Activated CD4-positive, alpha-beta T cell treated with anti-CD3 and anti-CD28 coated beads, Interleukin-2, amount 50 U/mL, for 4 hours (primary cell): ENCODE measurements around the gene NLK.
A peak's percentile ranks its signal among the peaks of the same experiment; 100 is the strongest.

ENCODE experiments used
- DNase-seq, 2 experiments: peaks; one replicate each; pipeline ENCODE4 v3.0.0-alpha.2; 2020

The NLK gene

GRCh38 chr17:28041068-28041843 lies 1.2 kb upstream of the NLK start:
- DNase-seq, result peak; percentile 98 to 99

GRCh38 chr17:28041844-28042656 lies 427 bp upstream of the NLK start:
- DNase-seq, result no peak

DNA sequence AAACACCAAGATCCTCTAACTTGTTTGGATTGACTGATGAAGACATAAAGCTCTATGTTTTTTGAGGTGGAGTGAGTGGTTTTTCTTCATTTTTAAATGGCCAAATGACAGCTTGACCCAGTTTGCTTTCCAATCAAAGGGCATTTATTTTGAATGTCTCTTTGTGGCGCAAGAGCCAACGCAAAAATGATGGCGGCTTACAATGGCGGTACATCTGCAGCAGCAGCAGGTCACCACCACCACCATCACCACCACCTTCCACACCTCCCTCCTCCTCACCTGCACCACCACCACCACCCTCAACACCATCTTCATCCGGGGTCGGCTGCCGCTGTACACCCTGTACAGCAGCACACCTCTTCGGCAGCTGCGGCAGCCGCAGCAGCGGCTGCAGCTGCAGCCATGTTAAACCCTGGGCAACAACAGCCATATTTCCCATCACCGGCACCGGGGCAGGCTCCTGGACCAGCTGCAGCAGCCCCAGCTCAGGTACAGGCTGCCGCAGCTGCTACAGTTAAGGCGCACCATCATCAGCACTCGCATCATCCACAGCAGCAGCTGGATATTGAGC lies 329 bp downstream of the NLK start:
- DNase-seq, result no peak

DNA sequence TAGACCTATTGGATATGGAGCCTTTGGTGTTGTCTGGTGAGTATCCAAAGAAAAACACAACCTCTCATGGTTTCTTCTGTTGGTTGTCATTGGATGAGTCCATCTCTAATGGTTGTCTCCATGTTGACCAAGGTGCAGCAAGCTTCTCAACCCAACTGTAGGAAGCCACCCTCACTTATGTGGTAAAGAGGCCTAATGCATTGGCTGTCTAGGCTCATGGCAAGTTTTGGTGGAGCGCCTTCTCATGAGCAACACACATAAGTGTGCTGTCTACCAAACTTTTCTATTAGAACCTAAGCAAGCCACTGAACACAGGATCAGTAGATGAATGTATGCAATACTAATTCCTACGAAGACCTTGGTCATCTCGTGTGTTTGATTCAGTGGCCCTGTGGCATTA lies 819 bp downstream of the NLK start:
- no peak for DNase-seq

DNA sequence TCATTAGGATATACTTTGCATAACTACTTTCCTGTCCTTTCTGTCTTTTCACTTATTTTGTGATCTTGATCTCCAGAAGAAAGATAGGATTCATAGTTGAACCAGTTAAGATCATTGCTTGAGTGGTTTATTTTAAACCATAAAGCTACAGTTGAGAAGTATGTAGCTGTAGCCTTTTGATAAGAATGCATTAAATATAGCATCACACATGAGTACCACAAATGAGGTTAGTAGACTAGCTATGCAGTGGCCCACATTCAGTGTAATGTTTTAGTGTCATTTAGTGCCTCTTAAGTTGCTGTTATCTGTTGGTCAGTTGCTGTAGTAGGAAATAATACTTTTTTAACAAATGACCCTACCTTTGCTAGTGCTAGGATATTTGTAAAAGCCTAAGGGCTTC lies 1.3 kb downstream of the NLK start:
- no peak for DNase-seq

DNA sequence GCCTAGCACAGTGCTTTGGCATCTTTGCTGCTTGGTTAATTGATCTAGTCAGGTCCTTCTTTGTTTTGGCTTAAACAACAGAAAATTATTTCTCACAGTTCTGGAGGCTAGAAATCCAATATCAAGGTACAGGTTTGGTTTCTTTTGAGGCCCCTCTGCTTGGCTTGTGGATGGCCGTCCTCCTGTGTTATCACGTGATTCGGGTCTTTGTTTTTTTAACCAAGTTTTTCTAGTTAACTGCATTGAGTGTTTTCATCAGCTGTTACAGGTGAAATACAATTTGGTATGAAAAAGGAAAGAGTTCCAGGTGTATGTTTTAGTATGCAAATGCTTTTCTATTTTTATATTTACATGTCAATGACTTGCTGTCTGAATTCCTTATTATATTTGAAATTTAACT lies 2.8 kb downstream of the NLK start:
- DNase-seq, result no peak

- DNase-seq, result no peak
These were observed 3.8 kb downstream of the NLK start for GRCh38 chr17:28046034-28046825.

DNA sequence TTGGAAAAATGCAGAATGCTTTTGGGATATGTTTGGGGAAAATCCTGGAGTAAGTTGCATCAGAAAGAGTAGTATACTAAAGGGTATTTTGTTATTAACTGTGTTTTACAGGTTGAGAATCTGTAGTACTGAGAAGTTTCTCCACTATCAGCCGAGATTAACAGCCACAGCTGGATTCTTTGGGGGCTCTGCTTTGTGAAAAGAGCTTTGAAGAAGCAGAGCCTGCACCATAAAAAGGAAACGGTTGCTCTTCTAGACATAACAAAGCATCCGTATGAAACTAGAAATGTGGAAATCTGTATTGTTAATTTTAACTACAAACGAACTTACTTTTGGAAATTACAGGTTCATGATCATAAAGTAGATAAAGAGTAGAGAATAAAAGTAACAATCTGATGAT lies 5.3 kb downstream of the NLK start:
- no peak for DNase-seq

- no peak for DNase-seq
These were observed 6.6 kb downstream of the NLK start for GRCh38 chr17:28049071-28049470.

- DNase-seq, result no peak
These were observed 10.7 kb downstream of the NLK start for GRCh38 chr17:28053044-28053670.

DNA sequence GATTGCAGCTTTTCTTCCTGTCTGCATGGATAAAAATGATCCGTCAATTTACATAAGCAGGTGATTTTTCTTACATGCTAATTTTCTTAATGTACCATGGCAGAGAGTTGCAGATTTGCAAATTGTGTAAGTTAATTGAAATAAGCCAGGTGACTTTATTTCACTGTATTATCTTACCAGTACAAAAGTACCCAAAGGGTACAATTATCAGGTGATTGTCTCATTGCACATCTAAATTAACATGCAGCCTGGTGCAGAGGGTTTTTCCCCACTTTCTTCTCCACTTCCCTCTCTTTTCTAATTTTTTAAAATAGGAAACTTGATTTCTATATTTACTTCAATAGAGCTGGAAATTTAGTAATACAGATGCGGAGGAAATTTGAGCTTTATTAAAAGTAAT lies 11.2 kb downstream of the NLK start:
- no peak for DNase-seq

GRCh38 chr17:28055546-28056275 lies 13.2 kb downstream of the NLK start:
- no peak for DNase-seq

DNA sequence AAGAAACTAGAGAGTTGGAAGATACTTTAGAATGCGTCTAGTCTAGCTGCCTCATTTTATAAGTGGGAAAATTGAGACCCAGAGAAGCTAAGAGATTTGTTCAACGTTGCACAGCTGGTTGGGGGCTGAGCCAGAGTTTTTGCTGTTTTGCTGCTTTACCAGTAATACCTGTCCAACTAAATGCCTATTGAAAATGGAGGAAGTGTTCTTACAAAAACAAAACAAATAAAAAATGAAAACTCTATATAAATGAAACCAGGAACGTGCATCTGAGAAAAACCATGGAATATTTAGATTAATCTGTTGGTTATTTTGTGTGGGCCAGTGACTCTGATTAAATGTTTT lies 13.8 kb downstream of the NLK start:
- no peak for DNase-seq

GRCh38 chr17:28057731-28058246 lies 15.3 kb downstream of the NLK start:
- DNase-seq, result no peak

GRCh38 chr17:28059675-28060074 lies 17.2 kb downstream of the NLK start:
- no peak for DNase-seq

DNA sequence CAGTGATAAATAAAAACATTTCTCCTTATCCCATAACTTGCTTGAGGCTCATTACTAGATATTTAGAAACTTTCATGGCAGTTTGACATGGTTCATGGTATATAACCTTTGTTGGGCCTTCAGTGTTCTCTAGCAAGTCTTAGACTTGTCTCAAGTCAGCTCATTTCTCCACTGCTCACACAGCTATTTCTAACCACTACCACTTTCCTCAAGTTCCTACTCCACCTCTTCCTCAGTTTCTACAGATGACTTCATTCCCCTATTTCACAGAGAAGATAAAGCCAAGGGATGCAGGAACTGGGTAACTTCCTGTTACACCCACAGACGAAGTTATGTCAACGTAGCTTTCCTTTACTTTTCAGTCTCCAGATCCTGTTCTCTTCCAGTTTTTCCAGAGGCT lies 23.2 kb downstream of the NLK start:
- no peak for DNase-seq

DNA sequence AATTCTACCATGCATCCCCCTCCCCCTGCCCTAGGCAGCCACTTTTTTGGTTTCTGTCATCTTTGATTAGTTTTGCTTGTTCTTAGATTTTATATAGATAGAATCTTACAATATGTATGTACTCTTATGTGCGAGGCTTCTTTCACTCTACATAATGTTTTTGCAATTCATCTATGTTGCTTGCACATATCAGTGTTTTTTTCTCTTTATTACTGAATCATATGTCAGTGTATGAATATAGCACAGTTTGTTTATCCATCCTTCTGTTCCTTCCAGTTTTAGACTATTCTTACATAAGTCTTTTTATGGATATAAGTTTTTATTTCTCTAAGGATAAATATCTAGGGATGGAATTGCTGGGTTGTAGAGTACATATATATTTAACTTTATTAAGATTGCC lies 26.6 kb downstream of the NLK start:
- DNase-seq, result no peak

DNA sequence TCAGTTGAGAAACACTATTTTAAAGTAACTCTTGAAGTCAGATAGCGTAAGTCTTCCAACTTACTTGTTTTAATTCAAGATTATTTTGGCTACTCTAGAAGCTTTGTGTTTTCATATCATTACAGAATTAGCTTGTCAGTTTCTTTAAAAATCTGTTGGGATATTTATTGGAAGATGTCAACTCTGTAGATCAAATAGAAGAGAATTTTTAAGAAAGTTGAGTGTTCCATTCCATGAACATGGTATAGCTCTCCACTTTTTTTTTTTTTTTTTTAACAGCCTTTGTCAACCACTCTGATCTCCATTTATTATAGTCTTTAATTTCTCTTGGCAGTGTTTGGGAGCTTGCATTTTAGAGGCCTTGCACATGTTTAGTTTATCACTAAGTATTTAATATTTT lies 28.7 kb downstream of the NLK start:
- no peak for DNase-seq

- no peak for DNase-seq
These were observed 29.6 kb downstream of the NLK start for GRCh38 chr17:28071891-28072606.

DNA sequence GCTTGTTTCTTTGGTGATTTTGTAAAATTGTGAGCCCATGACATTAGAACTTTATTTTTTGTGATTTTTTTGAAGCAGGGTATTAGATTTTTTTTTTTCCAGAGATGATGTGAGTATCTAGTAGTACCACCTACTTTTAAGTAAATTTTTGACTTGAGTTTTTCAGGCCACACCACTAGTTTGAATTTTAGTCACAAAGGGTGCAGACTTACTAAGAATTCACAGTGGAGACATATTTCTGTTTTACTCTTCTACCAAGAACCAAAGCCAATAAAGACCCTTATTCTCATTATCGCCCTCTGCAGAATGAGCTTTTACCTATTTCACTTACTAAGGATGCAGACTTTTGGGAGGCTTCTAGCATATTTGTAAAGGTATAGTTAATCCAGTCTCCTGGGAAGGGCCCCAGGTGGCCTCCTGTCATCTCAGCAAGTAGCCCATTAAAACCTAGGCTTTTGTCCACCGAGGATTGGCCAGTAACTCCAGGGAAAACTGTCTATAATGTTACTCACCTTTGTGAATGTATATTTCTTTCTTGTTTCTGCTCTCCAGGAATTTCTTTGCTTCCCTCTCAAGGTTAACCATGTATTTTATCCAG lies 30.6 kb downstream of the NLK start:
- no peak for DNase-seq

GRCh38 chr17:28074010-28074409 lies 31.5 kb downstream of the NLK start:
- no peak for DNase-seq
